IMR-90 (cell line): ENCODE results near the gene GRB2. TPM values are rescaled to one million over a fixed set of nuclear protein-coding genes. Genes with fewer than 3 reads are reported as not detected.
A peak's percentile ranks its signal among the peaks of the same experiment; 100 is the strongest.

ENCODE experiments used
- ATAC-seq: fragments of 200-7000 bp; cut with Tn5 transposase; 2 replicates; pipeline ENCODE4 v1.9.1; 2020; ENCODE audit warnings: low read depth, mild to moderate bottlenecking, moderate library complexity
- BruUV-seq: library from RNA; stranded (reverse); fragments of 400-500 nt; replicated peaks from 2 replicates; lab custom pipeline; 2021; lab: Mats Ljungman, UMichigan
- CTCF ChIA-PET: fragments of 300-600 bp; formaldehyde crosslinking; extraction: SDS; loops from one replicate; lab custom pipeline; 2021; ENCODE audit warnings: antibody characterized with exemption; lab: Yijun Ruan, JAX
- POLR2A ChIA-PET: fragments of 300-600 bp; sonication (Branson Sonifier 250); formaldehyde crosslinking; loops from one replicate; lab custom pipeline; 2022; ENCODE audit warnings: antibody characterized with exemption; ENCODE audit not compliant: unreplicated experiment; lab: Charles Lee
- DNase-seq: peaks from one replicate; pipeline ENCODE4 v3.0.0; 2013
- H2AFZ ChIP-seq: replicated peaks from 2 replicates; pipeline ENCODE3; 2013; ENCODE audit warnings: low read length, mild to moderate bottlenecking; ENCODE audit not compliant: poor library complexity
- H2AK5ac ChIP-seq: 2 replicates; pipeline ENCODE4 v1.6.1; 2013; ENCODE audit warnings: low read depth, low read length, inconsistent platforms
- H2AK9ac ChIP-seq: replicated peaks from 2 replicates; pipeline ENCODE3; 2013; ENCODE audit warnings: mild to moderate bottlenecking, low read depth, low read length, moderate library complexity; ENCODE audit not compliant: poor library complexity
- H2BK120ac ChIP-seq: 2 replicates; pipeline ENCODE4 v1.6.1; 2013; ENCODE audit warnings: low read depth, low read length, inconsistent platforms
- H2BK15ac ChIP-seq: 3 replicates; pipeline ENCODE4 v1.6.1; 2013; ENCODE audit warnings: low read depth, low read length, inconsistent platforms
- H2BK20ac ChIP-seq: 2 replicates; pipeline ENCODE4 v1.6.1; 2013; ENCODE audit warnings: low read depth, mild to moderate bottlenecking, inconsistent platforms, low read length, moderate library complexity
- H2BK5ac ChIP-seq: 2 replicates; pipeline ENCODE4 v1.6.1; 2013; ENCODE audit warnings: mild to moderate bottlenecking, low read depth, low read length, inconsistent platforms; ENCODE audit not compliant: poor library complexity, severe bottlenecking
- H3K14ac ChIP-seq: replicated peaks from 2 replicates; pipeline ENCODE4 v1.6.1; 2013; ENCODE audit warnings: low read depth, low read length, inconsistent platforms
- H3K18ac ChIP-seq: 2 replicates; pipeline ENCODE4 v1.6.1; 2013; ENCODE audit warnings: low read depth, low read length, control low read depth
- H3K23ac ChIP-seq: 2 replicates; pipeline ENCODE4 v1.6.1; 2013; ENCODE audit warnings: low read depth, low read length, inconsistent platforms
- H3K27ac ChIP-seq: 2 replicates; pipeline ENCODE4 v1.5.1; 2013; ENCODE audit warnings: mild to moderate bottlenecking, control low read depth, low read length; ENCODE audit not compliant: insufficient read depth
- H3K27me3 ChIP-seq: 2 replicates; pipeline ENCODE4 v1.6.1; 2013; ENCODE audit warnings: low read length; ENCODE audit not compliant: control insufficient read depth, insufficient read depth
- H3K36me3 ChIP-seq: 2 replicates; pipeline ENCODE4 v1.6.1; 2013; ENCODE audit warnings: low read length, mixed read lengths; ENCODE audit not compliant: control insufficient read depth, insufficient read depth
- H3K4ac ChIP-seq: 2 replicates; pipeline ENCODE4 v1.6.1; 2013; ENCODE audit warnings: low read depth, low read length, inconsistent platforms
- H3K4me1 ChIP-seq: 2 replicates; pipeline ENCODE4 v1.6.1; 2013; ENCODE audit warnings: low read length, mixed read lengths; ENCODE audit not compliant: control insufficient read depth, insufficient read depth
- H3K4me2 ChIP-seq: 2 replicates; pipeline ENCODE4 v1.6.1; 2013; ENCODE audit warnings: low read depth, mild to moderate bottlenecking, control low read depth, low read length, moderate library complexity
- H3K4me3 ChIP-seq: 2 replicates; pipeline ENCODE4 v1.5.1; 2013; ENCODE audit warnings: low read depth, mild to moderate bottlenecking, control low read depth, low read length, moderate library complexity; ENCODE audit not compliant: insufficient read depth
- H3K56ac ChIP-seq: 2 replicates; pipeline ENCODE4 v1.6.1; 2013; ENCODE audit warnings: low read length, inconsistent platforms; ENCODE audit not compliant: insufficient read depth; ENCODE audit errors: extremely low read depth
- H3K79me1 ChIP-seq, 2 experiments: 2 replicates each; pipeline ENCODE4 v1.6.1; 2013; ENCODE audit warnings: low read length in 2 of 2, inconsistent platforms in 1 of 2, low read depth in 1 of 2
- H3K9ac ChIP-seq: 2 replicates; pipeline ENCODE4 v1.6.1; 2013; ENCODE audit warnings: low read depth, low read length, control low read depth
- H3K9me1 ChIP-seq: 2 replicates; pipeline ENCODE4 v1.6.1; 2013; ENCODE audit warnings: low read length, inconsistent platforms; ENCODE audit not compliant: insufficient read depth
- H3K9me3 ChIP-seq: 2 replicates; pipeline ENCODE4 v1.6.1; 2013; ENCODE audit warnings: low read length; ENCODE audit not compliant: control insufficient read depth, insufficient read depth
- H4K20me1 ChIP-seq: 2 replicates; pipeline ENCODE4 v1.6.1; 2013; ENCODE audit warnings: low read length, inconsistent platforms; ENCODE audit not compliant: insufficient read depth
- H4K5ac ChIP-seq: 2 replicates; pipeline ENCODE4 v1.6.1; 2013; ENCODE audit warnings: mild to moderate bottlenecking, low read depth, low read length, control low read depth
- H4K8ac ChIP-seq, 2 experiments: 2 replicates each; pipeline ENCODE4 v1.6.1; 2013; ENCODE audit warnings: low read depth in 2 of 2, low read length in 2 of 2, control low read depth in 1 of 2, inconsistent platforms in 1 of 2
- H4K91ac ChIP-seq: 2 replicates; pipeline ENCODE4 v1.6.1; 2013; ENCODE audit warnings: low read depth, low read length, inconsistent platforms; ENCODE audit not compliant: insufficient read depth
- CEBPB ChIP-seq: IDR thresholded peaks from 2 replicates; pipeline ENCODE4 v1.6.1; 2012; ENCODE audit warnings: low read depth, low read length, improper control_type of control experiment
- CHD1 ChIP-seq: IDR thresholded peaks from 2 replicates; pipeline ENCODE4 v1.6.1; 2012; ENCODE audit warnings: low read depth, low read length, improper control_type of control experiment
- ELK1 ChIP-seq: fragments of 150-350 bp; IDR thresholded peaks from 2 replicates; pipeline ENCODE4 v1.6.1; 2016; ENCODE audit warnings: low read depth, mild to moderate bottlenecking, low read length, moderate library complexity, borderline replicate concordance
- FOS ChIP-seq: fragments of 150-350 bp; IDR thresholded peaks from 2 replicates; pipeline ENCODE4 v1.6.1; 2016; ENCODE audit warnings: low read depth, low read length
- MAZ ChIP-seq: IDR thresholded peaks from 2 replicates; pipeline ENCODE4 v1.6.1; 2012; ENCODE audit warnings: low read depth, mild to moderate bottlenecking, low read length, improper control_type of control experiment, moderate library complexity, borderline replicate concordance
- RCOR1 ChIP-seq: IDR thresholded peaks from 2 replicates; pipeline ENCODE4 v1.6.1; 2012; ENCODE audit warnings: mild to moderate bottlenecking, low read length, improper control_type of control experiment; ENCODE audit not compliant: insufficient replicate concordance
- RFX5 ChIP-seq: IDR thresholded peaks from 2 replicates; pipeline ENCODE4 v1.8.0; 2012; ENCODE audit warnings: low read depth, mild to moderate bottlenecking, low read length, moderate library complexity
- WGBS, 2 experiments: methylation state at CpG; one replicate each; pipeline versions ENCODE4 v1.1.5 to v1.1.7; 2013; ENCODE audit warnings: missing lambda C conversion rate in 2 of 2; ENCODE audit not compliant: insufficient read length in 1 of 2; ENCODE audit errors: extremely low coverage in 2 of 2; 5-methylcytosine and 5-hydroxymethylcytosine counted together
- dilution Hi-C: fragments of 300-500 bp; cut with HindIII; formaldehyde crosslinking; loops from one replicate; pipeline ENCODE4 v1.14.3; 2018; ENCODE audit warnings: low sequenced_read_pairs; ENCODE audit not compliant: unreplicated experiment
- in situ Hi-C: fragments of 300-500 bp; cut with MboI; formaldehyde crosslinking; loops from 3 replicates; pipeline ENCODE4 v1.14.3; 2019; ENCODE audit warnings: low sequenced_read_pairs, inconsistent platforms, mixed read lengths
- intact Hi-C: fragments of 100-400 bp; cut with micrococcal nuclease; formaldehyde crosslinking; loops from 2 replicates; pipeline ENCODE4 v1.10.0; 2022
- polyA plus RNA-seq, 3 experiments: library from polyadenylated mRNA; depleted of rRNA; stranded (reverse); fragments of >200 nt; gene quantifications; 2 replicates each; pipeline ENCODE4 v1.2.3, GENCODE V29; 2012; ENCODE audit warnings: low replicate concordance in 1 of 3
- total RNA-seq: library from RNA; depleted of rRNA; stranded (reverse); fragments of >200 nt; gene quantifications from 2 replicates; pipeline ENCODE4 v1.2.3, GENCODE V29; 2012
- TF ChIP-seq, protein P1 (sequence below): conservative IDR thresholded peaks from 2 replicates; pipeline ENCODE4 v1.5.1; 2012; ENCODE audit warnings: mild to moderate bottlenecking, low read depth, low read length, improper control_type of control experiment
- TF ChIP-seq, protein P2 (sequence below): fragments of 150-350 bp; IDR thresholded peaks from 2 replicates; pipeline ENCODE4 v1.6.1; 2017; ENCODE audit warnings: mild to moderate bottlenecking, antibody characterized with exemption, low read length, low read depth

Gene GRB2
- total and polyA plus RNA-seq, 2 of the 4 experiments (the other 2 are of a cell fraction): 49.3 to 62.1 TPM

DNA sequence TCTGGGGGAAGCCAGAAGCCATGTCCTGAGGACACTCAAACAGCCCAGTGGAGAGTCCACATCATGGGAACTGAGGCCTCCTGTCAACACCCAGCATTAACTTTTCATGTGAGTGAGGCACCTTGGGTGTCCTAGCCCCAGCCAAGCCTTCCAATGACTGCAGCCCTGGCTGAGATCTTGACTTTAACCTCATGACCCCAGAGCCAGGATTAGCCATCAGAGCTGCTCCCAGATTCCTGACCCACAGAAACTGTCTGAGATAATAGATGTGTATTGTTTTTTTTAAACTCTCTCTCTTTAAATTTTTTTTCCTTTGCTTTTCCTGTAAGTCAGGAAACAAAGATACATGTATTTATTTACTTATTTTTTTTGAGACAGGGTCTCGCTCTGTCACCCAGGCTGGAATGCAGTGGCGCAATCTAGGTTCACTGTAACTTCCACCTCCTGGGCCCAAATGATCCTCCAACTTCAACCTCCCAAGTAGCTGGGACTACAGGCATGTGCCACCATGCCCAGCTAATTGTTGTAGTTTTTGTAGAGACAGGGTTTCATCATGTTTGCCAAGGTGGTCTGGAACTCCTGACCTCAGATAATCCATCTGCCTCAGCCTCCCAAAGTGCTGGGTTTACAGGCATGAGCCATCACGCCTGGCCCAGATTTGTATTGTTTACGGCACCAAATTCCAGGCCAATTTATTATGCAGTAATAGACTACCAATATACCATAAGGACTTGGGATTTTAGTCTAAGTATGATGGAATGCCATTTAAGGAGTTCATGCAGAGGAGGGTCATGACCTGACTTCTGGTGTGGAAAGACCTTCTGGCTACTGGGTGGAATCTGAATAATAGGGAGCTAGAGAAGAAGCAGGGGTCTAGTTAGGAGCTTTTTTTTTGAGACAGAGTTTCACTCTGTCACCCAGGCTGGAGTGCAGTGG, 37.0 kb upstream of the GRB2 start (continued):
- TF ChIP-seq RCOR1 (no peak), MAZ (no peak)

DNA sequence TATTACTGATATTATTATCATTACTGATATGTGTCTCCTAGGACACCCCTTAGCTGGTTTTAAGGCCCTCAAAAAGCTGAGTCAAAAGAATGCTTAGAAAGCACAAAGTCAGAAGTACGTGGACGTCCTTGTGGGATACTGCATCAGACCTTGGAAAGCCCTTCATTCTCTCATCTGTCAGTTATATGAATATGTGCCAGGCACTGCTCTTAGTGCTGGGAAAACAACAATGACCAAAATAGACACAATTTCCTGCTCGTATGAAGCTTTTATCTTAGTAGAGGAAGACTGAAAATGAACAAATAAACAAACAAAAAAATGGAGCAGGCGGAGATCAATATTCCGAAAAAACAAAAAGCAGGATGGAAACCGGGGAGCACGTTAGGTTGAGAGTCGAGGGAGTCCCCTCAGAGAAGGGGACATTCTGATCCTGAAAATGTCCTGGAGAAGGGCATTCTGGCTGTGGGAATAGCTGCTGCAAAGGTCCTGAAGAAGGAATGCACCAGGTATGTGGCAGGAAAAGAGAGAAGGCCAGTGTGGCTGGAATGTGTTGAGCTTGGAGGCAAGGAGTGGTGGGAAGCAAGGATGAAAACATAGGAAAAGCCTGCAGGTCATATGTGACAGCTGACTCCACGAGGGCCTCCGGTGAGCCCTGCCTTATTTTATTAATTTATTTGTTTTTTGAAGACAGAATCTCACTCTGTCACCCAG, 35.4 kb upstream of the GRB2 start:
- Histone ChIP-seq H4K91ac (no peak overlapping the region), H3K56ac (no peak overlapping the region), H2BK20ac (no peak overlapping the region), H3K4me3 (no peak overlapping the region), H2AK9ac (no peak overlapping the region), H3K36me3 (no peaks in the 10 kb centered on the region), H3K14ac (peak overlapping the region; percentile 48; the same call in 1 of the 2 replicates), H3K9me1 (peaks cover 4% of the 10 kb centered on the region; the same call in 1 of the 2 replicates), H3K23ac (no peak overlapping the region), H3K27ac (no peak overlapping the region), H3K79me1 (no peaks in the 10 kb centered on the region), H3K27me3 (no peaks in the 10 kb centered on the region), H2BK5ac (no peak overlapping the region), H4K8ac (no peak overlapping the region), H2AK5ac (peak overlapping the region; percentile 60; the same call in 1 of the 2 replicates), H3K4me2 (no peak overlapping the region), H2BK120ac (0 out of 2 replicates have a peak overlapping the region, but pooled peaks have one; percentile 19), H3K18ac (0 out of 2 replicates have a peak overlapping the region, but pooled peaks have one; percentile 4), H2AFZ (no peak overlapping the region), H3K9me3 (no peaks in the 10 kb centered on the region), H2BK15ac (peak overlapping the region; percentile 44; the same call in 1 of the 3 replicates), H3K4ac (peak overlapping the region; percentile 34; the same call in 1 of the 2 replicates), H4K20me1 (no peaks in the 10 kb centered on the region), H4K5ac (no peak overlapping the region), H3K9ac (no peak overlapping the region), H3K4me1 (peaks cover 5% of the 10 kb centered on the region)
- no TSS peak for BruUV-seq
- dilution Hi-C loops (no loop called here), intact Hi-C loops (no loop called here), in situ Hi-C loops (no loop called here)
- WGBS, 2 experiments: 70% methylated on average over 2 of the region's 10 CpGs; no CpG with 5 or more reads in 1 of the 2 experiments
- POLR2A ChIA-PET: no interaction called here
- ATAC-seq (no peak), DNase-seq (no peak)
- CTCF ChIA-PET: no interaction called here
- no peak for TF ChIP-seq CEBPB
- TF ChIP-seq CHD1: no peak
- TF ChIP-seq, protein P1, sequence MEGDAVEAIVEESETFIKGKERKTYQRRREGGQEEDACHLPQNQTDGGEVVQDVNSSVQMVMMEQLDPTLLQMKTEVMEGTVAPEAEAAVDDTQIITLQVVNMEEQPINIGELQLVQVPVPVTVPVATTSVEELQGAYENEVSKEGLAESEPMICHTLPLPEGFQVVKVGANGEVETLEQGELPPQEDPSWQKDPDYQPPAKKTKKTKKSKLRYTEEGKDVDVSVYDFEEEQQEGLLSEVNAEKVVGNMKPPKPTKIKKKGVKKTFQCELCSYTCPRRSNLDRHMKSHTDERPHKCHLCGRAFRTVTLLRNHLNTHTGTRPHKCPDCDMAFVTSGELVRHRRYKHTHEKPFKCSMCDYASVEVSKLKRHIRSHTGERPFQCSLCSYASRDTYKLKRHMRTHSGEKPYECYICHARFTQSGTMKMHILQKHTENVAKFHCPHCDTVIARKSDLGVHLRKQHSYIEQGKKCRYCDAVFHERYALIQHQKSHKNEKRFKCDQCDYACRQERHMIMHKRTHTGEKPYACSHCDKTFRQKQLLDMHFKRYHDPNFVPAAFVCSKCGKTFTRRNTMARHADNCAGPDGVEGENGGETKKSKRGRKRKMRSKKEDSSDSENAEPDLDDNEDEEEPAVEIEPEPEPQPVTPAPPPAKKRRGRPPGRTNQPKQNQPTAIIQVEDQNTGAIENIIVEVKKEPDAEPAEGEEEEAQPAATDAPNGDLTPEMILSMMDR: no peak
- no peak for TF ChIP-seq ELK1
- no peak for TF ChIP-seq MAZ
- no peak for TF ChIP-seq RFX5
- no peak for TF ChIP-seq FOS
- TF ChIP-seq, protein P2, sequence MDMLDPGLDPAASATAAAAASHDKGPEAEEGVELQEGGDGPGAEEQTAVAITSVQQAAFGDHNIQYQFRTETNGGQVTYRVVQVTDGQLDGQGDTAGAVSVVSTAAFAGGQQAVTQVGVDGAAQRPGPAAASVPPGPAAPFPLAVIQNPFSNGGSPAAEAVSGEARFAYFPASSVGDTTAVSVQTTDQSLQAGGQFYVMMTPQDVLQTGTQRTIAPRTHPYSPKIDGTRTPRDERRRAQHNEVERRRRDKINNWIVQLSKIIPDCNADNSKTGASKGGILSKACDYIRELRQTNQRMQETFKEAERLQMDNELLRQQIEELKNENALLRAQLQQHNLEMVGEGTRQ: no peak
- no peak for TF ChIP-seq RCOR1
